ENCODE data around the gene ZNF292. TPM values are rescaled to one million over a fixed set of nuclear protein-coding genes. Genes with fewer than 3 reads are reported as not detected.

ZNF292 gene
- total and polyA plus RNA-seq, 3 donors from 2014 or later: 3.6 to 58.8 (median 53.2) TPM

GRCh38 chr6:87180105-87180728 lies 24.9 kb downstream of the ZNF292 start:
- Histone ChIP-seq H3K36me3 (ENCODE audit: low read depth, missing control alignments) (no peaks in the 10 kb centered on the region), H3K27me3 (no peaks in the 10 kb centered on the region), H3K9me3 (no peaks in the 10 kb centered on the region), H3K4me1 (peaks cover 3% of the 10 kb centered on the region), H3K4me3 (no peak overlapping the region), H3K27ac (no peak overlapping the region)
- 89 to 94% methylated on average over 7 of the region's 7 CpGs for WGBS, 2 donors
- TF ChIP-seq POLR2A (IDR thresholded peaks at IDR 0.05) (no peak), CTCF (IDR thresholded peaks at IDR 0.05) (no peak)
- intact Hi-C loops (cut with DNase I; ENCODE audit: low total_unique reads): no loop called here
- DNase-seq: no peak

- peaks cover 3% of the 10 kb centered on the region for H3K4me1 ChIP-seq
- no peak overlapping the region for H3K4me3 ChIP-seq
- no peaks in the 10 kb centered on the region for H3K9me3 ChIP-seq
- H3K27ac ChIP-seq: no peak overlapping the region
- H3K36me3 ChIP-seq (ENCODE audit: low read depth, missing control alignments): no peaks in the 10 kb centered on the region
- no peak for TF ChIP-seq CTCF (IDR thresholded peaks at IDR 0.05)
- no peak for TF ChIP-seq POLR2A (IDR thresholded peaks at IDR 0.05)
- 95 to 96% methylated on average over 6 of the region's 6 CpGs for WGBS, 2 donors
- DNase-seq: no peak
- intact Hi-C loops (cut with DNase I; ENCODE audit: low total_unique reads): no loop called here
- H3K27me3 ChIP-seq: no peaks in the 10 kb centered on the region
Observed at GRCh38 chr6:87181903-87182302, 26.5 kb downstream of the ZNF292 start.

DNA sequence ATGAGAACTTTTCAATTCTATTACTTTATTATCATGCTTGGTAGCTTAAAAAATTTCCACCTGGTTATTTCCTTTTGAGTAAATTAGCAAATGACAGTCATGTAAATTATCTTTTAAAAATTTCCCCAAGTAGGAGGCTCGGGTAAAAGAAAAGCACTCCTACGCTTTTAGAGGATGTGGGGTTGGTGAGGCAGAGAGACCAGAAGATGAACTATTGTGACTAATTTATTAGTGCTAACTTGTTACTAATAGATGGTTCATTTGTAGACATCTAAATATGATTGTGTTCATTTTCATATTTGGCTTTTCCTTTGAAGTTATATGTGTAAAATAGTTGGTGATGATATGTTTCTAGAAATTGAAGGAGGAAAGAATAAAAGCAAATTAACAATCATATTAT lies 27.0 kb downstream of the ZNF292 start:
- Histone ChIP-seq H3K27ac (no peak overlapping the region), H3K27me3 (no peaks in the 10 kb centered on the region), H3K9me3 (no peaks in the 10 kb centered on the region), H3K4me1 (peaks cover 3% of the 10 kb centered on the region), H3K4me3 (no peak overlapping the region), H3K36me3 (ENCODE audit: low read depth, missing control alignments) (no peaks in the 10 kb centered on the region)
- 61 to 76% methylated on average over 2 of the region's 2 CpGs for WGBS, 2 donors
- intact Hi-C loops (cut with DNase I; ENCODE audit: low total_unique reads): no loop called here
- TF ChIP-seq CTCF (IDR thresholded peaks at IDR 0.05): no peak
- no peak for TF ChIP-seq POLR2A (IDR thresholded peaks at IDR 0.05)
- no peak for DNase-seq

DNA sequence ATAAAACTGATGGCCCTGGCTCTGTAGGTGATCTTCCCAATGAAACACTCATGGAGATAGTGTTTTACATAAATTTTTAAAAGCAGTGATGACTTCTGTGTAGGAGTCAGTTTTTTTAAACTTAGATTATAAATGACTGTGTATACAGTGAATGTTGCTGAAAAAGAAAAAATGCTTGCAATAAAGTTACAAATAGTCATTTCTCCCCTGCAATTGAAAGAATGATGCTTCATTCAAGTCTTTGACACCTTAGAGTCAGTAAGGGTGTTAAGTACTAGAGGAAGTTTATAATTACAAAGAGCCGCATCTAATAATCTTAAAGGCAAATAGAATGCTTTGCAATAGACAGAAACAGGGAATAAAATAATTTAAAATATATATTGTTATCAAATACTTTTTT lies 27.6 kb downstream of the ZNF292 start:
- Histone ChIP-seq H3K4me3 (no peak overlapping the region), H3K27ac (no peak overlapping the region), H3K36me3 (ENCODE audit: low read depth, missing control alignments) (no peaks in the 10 kb centered on the region), H3K9me3 (no peaks in the 10 kb centered on the region), H3K4me1 (peaks cover 7% of the 10 kb centered on the region), H3K27me3 (no peaks in the 10 kb centered on the region)
- no peak for TF ChIP-seq POLR2A (IDR thresholded peaks at IDR 0.05)
- no peak for TF ChIP-seq CTCF (IDR thresholded peaks at IDR 0.05)
- intact Hi-C loops (cut with DNase I; ENCODE audit: low total_unique reads): no loop called here
- no peak for DNase-seq
- WGBS, 2 donors: 86 to 94% methylated on average over 1 of the region's 1 CpG

- TF ChIP-seq POLR2A (IDR thresholded peaks at IDR 0.05) (no peak), CTCF (IDR thresholded peaks at IDR 0.05) (no peak)
- no peaks in the 10 kb centered on the region for H3K9me3 ChIP-seq
- no peak for DNase-seq
- H3K36me3 ChIP-seq (ENCODE audit: low read depth, missing control alignments): no peaks in the 10 kb centered on the region
- peaks cover 7% of the 10 kb centered on the region for H3K4me1 ChIP-seq
- intact Hi-C loops (cut with DNase I; ENCODE audit: low total_unique reads): no loop called here
- WGBS, 2 donors: 100% methylated on average over 1 of the region's 1 CpG
- no peaks in the 10 kb centered on the region for H3K27me3 ChIP-seq
- H3K27ac ChIP-seq: no peak overlapping the region
- no peak overlapping the region for H3K4me3 ChIP-seq
Observed at GRCh38 chr6:87183687-87184086, 28.3 kb downstream of the ZNF292 start.

Measured in testis (tissue), 3 donors.